Activated naive CD8-positive, alpha-beta T cell treated with anti-CD3 and anti-CD28 coated beads, Interleukin-2, amount 50 U/mL, for 24 hours (primary cell): ENCODE data around the gene PACSIN1.

Source experiments
- ATAC-seq: fragments of 150-1000 bp; cut with Tn5 transposase; one replicate; pipeline ENCODE4 v1.10.0; 2021
- DNase-seq: peaks from one replicate; pipeline ENCODE4 v3.0.0; 2021
- H3K27ac Mint-ChIP-seq: one replicate; pipeline ENCODE4 v1.8.0; 2021; ENCODE audit warnings: mild to moderate bottlenecking, mixed read lengths
- H3K27me3 Mint-ChIP-seq: one replicate; pipeline ENCODE4 v1.8.0; 2021; ENCODE audit warnings: mixed read lengths
- H3K36me3 Mint-ChIP-seq: one replicate; pipeline ENCODE4 v1.8.0; 2021; ENCODE audit warnings: low read depth, mixed read lengths
- H3K4me1 Mint-ChIP-seq: one replicate; pipeline ENCODE4 v1.8.0; 2021; ENCODE audit warnings: mixed read lengths
- H3K4me3 Mint-ChIP-seq: one replicate; pipeline ENCODE4 v1.8.0; 2021; ENCODE audit warnings: mild to moderate bottlenecking, moderate library complexity, mixed read lengths
- H3K9me3 Mint-ChIP-seq: one replicate; pipeline ENCODE4 v1.8.0; 2021; ENCODE audit warnings: mixed read lengths

The PACSIN1 gene, protein sequence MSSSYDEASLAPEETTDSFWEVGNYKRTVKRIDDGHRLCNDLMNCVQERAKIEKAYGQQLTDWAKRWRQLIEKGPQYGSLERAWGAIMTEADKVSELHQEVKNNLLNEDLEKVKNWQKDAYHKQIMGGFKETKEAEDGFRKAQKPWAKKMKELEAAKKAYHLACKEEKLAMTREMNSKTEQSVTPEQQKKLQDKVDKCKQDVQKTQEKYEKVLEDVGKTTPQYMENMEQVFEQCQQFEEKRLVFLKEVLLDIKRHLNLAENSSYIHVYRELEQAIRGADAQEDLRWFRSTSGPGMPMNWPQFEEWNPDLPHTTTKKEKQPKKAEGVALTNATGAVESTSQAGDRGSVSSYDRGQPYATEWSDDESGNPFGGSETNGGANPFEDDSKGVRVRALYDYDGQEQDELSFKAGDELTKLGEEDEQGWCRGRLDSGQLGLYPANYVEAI

DNA sequence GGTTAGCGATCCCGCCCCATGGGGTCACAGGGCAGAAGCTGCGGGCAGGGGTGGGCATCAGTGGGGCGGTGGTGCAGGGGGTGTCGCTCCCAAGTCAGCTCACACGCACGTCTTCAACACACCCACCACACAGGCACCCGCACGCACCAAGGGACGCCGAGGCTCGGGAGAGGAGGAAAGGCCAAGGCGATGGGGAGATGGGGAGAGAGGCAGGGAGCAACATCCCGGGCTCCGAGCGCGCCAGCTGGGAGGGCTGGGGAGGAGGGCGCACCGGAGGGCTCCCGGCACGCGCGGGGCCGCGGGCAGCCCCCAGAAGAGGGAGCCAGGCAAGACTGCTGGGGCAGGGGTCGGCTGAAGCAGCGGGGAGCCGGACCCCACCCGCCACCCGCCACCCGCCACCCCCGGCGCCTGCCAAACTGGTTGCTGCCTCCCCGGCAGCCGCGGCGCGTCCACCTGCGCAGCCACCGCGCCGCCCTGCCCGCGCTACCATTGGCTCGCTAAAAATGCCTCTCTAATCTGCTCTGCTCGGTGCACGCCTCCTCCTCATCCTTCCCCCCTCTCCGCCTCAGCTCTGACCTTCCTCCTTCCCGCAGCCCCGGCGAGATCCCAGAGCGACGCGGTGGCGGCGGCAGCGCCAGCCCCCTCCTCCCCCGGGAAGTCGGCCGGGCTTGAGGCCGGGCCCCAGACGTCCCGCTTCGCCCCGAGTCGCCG, at the start of gene PACSIN1:
Gene PACSIN1, plus strand, starts transcription at position 546 of the 711 bp plus-strand sequence. CDS start 60,230 bp downstream, outside the sequence.
- Mint-ChIP-seq H3K36me3 (no peaks in the 10 kb centered on the region), H3K9me3 (no peaks in the 10 kb centered on the region), H3K27ac (no peak within 1 kb of the TSS), H3K4me1 (peaks cover 8% of the 10 kb centered on the region), H3K4me3 (peak within 1 kb of the TSS; percentile 54), H3K27me3 (peaks cover 20% of the 10 kb centered on the region)
- ATAC-seq (no peak), DNase-seq (peak; percentile 16)

DNA sequence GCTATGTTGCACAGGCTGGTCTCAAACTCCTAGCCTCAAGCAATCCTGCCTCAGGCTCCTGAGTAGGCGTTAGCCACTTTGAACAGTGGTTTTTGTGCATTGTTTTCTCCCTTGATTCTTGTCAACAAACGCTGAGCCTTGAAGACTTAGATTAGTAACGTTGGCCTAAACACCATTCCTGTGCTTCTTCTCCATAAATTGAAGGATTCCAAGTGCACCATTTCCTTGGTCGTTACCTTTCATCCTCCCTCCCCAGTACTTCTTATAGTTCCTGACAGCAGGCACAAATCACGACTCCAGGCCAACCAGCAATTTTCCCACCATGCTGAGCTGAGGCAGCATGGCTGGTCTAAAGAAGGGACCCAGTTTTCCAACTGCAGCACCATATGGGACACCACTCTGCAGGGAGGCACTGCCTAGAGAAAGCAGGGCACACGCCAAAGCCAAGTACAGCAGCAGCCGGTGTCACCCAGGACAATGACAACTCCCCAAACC, 49.0 kb upstream of the PACSIN1 start:
- Mint-ChIP-seq H3K36me3 (peaks cover 60% of the 10 kb centered on the region), H3K4me3 (no peak overlapping the region), H3K4me1 (peaks cover 31% of the 10 kb centered on the region), H3K27me3 (no peaks in the 10 kb centered on the region), H3K27ac (no peak overlapping the region), H3K9me3 (no peaks in the 10 kb centered on the region)
- ATAC-seq (no peak), DNase-seq (no peak)

- Mint-ChIP-seq H3K9me3 (no peaks in the 10 kb centered on the region), H3K27me3 (no peaks in the 10 kb centered on the region), H3K4me3 (no peak overlapping the region), H3K4me1 (peaks cover 39% of the 10 kb centered on the region), H3K27ac (peak overlapping the region; percentile 30), H3K36me3 (peaks cover 69% of the 10 kb centered on the region)
- ATAC-seq (no peak), DNase-seq (no peak)
These were observed 47.5 kb upstream of the PACSIN1 start for GRCh38 chr6:34418367-34418766.

GRCh38 chr6:34423254-34423653, 42.6 kb upstream of the PACSIN1 start:
- H3K4me3 Mint-ChIP-seq, result peak overlapping the region; percentile 96
- H3K36me3 Mint-ChIP-seq, result peaks cover 61% of the 10 kb centered on the region
- peaks cover 49% of the 10 kb centered on the region for H3K4me1 Mint-ChIP-seq
- no peaks in the 10 kb centered on the region for H3K27me3 Mint-ChIP-seq
- no peaks in the 10 kb centered on the region for H3K9me3 Mint-ChIP-seq
- H3K27ac Mint-ChIP-seq, result peak overlapping the region; percentile 100
- DNase-seq, result no peak
- no peak for ATAC-seq

- ATAC-seq, result no peak
- H3K9me3 Mint-ChIP-seq, result no peaks in the 10 kb centered on the region
- H3K4me1 Mint-ChIP-seq, result peaks cover 45% of the 10 kb centered on the region
- peaks cover 53% of the 10 kb centered on the region for H3K36me3 Mint-ChIP-seq
- H3K27ac Mint-ChIP-seq, result peak overlapping the region; percentile 100
- peak overlapping the region; percentile 96 for H3K4me3 Mint-ChIP-seq
- DNase-seq, result no peak
- no peaks in the 10 kb centered on the region for H3K27me3 Mint-ChIP-seq
These were observed 41.4 kb upstream of the PACSIN1 start for GRCh38 chr6:34424200-34425131.

DNA sequence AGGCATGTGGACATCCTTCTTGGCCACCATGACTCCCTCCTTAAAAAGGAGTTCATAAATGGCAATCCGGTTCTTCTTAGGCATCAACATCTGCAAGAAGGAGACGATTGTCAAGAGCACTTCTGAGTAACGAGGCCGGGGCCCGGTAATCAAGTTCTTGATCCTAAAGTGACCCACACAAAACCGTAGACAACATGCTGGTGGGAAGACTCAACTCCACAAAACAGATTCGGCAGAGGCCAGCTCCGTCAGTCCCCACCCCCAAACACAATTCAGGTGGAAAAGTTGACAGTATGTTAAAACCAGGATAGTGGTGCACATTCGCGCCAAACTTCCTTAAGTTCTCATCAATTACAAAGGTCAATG, 40.8 kb upstream of the PACSIN1 start:
- H3K4me1 Mint-ChIP-seq, result peaks cover 41% of the 10 kb centered on the region
- H3K4me3 Mint-ChIP-seq, result peak overlapping the region; percentile 96
- DNase-seq (no peak), ATAC-seq (no peak)
- peaks cover 49% of the 10 kb centered on the region for H3K36me3 Mint-ChIP-seq
- H3K27me3 Mint-ChIP-seq, result no peaks in the 10 kb centered on the region
- peak overlapping the region; percentile 100 for H3K27ac Mint-ChIP-seq
- no peaks in the 10 kb centered on the region for H3K9me3 Mint-ChIP-seq

DNA sequence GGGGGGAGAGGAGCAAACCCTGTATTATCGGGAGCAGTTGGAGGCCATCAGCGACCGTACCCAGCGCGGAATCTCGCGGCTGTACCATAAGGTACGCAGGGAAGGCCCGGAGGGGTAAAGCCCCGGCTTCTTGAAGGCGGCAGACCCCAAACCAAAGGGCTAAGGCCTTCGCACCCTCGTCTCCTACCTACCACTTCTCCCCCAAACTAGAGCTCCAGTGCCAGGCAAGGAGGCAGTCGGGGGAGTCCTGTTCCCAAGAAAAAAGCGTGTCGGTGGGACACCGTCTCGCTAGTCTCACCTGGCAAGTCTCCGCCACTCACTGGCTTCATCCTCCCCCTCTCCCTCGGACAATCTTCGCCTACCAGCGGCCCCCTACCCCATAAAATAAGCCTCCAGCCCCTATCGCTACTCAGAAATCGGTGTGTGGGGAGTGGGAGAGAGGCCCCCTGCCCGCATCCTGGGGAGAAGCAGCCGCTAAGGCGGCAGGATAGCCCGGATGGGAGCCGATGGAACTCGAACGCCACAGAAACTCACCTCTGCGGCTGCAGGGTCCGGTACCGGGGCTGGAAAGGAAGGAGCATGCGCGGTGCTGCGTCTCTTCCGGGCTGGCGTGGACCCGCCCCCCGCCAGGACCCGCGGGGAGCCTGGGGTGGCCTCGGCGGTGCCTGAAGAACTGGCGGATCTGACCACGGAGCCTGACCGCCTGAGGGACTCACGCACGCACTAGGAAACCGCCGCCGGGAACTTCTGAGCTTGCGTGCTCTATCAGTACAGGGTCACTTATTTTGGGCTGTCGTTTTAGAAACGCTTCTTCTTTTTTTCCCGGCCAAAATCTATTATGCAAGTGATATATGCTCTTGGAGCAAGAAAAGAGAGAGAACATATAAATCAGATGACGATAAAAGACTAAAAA, 40.1 kb upstream of the PACSIN1 start, which contains the start of gene RPS10:
Gene RPS10, minus strand, starts transcription at position 572 of the 913 bp plus-strand sequence. CDS start 848 bp downstream, outside the sequence.
- Mint-ChIP-seq H3K4me1 (peaks cover 36% of the 10 kb centered on the region), H3K4me3 (peak within 1 kb of the TSS; percentile 96), H3K9me3 (no peaks in the 10 kb centered on the region), H3K27me3 (no peaks in the 10 kb centered on the region), H3K27ac (peak within 1 kb of the TSS; percentile 100), H3K36me3 (peaks cover 43% of the 10 kb centered on the region)
- ATAC-seq, result peak; percentile 85
- DNase-seq, result peak; percentile 96

- Mint-ChIP-seq H3K9me3 (no peaks in the 10 kb centered on the region), H3K27me3 (no peaks in the 10 kb centered on the region), H3K4me3 (no peak overlapping the region), H3K27ac (no peak overlapping the region), H3K36me3 (no peaks in the 10 kb centered on the region), H3K4me1 (no peaks in the 10 kb centered on the region)
- no peak for DNase-seq
- ATAC-seq, result no peak
These were observed 30.0 kb upstream of the PACSIN1 start for GRCh38 chr6:34435916-34436315.

GRCh38 chr6:34436803-34437643, 28.9 kb upstream of the PACSIN1 start:
- no peaks in the 10 kb centered on the region for H3K27me3 Mint-ChIP-seq
- no peak overlapping the region for H3K4me3 Mint-ChIP-seq
- no peak for DNase-seq
- peaks cover 2% of the 10 kb centered on the region for H3K4me1 Mint-ChIP-seq
- H3K9me3 Mint-ChIP-seq, result no peaks in the 10 kb centered on the region
- no peak overlapping the region for H3K27ac Mint-ChIP-seq
- no peak for ATAC-seq
- H3K36me3 Mint-ChIP-seq, result no peaks in the 10 kb centered on the region

DNA sequence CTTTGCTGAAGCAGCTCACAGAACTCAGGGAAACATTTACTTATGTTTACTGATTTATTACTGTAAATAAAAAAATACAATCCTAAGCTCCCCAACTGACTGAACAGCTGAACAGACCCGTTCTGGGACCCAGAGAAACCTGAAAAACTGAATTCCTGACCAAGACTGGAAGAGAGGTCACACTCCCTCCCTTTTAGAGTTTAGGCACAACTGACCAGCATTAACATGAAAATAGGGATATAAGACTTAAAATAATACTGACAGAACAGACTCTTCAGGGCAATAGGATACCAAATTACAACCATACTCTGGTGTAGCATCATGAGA, 28.3 kb upstream of the PACSIN1 start:
- Mint-ChIP-seq H3K4me3 (no peak overlapping the region), H3K27ac (no peak overlapping the region), H3K9me3 (no peaks in the 10 kb centered on the region), H3K27me3 (no peaks in the 10 kb centered on the region), H3K36me3 (no peaks in the 10 kb centered on the region), H3K4me1 (peaks cover 2% of the 10 kb centered on the region)
- ATAC-seq (no peak), DNase-seq (no peak)

DNA sequence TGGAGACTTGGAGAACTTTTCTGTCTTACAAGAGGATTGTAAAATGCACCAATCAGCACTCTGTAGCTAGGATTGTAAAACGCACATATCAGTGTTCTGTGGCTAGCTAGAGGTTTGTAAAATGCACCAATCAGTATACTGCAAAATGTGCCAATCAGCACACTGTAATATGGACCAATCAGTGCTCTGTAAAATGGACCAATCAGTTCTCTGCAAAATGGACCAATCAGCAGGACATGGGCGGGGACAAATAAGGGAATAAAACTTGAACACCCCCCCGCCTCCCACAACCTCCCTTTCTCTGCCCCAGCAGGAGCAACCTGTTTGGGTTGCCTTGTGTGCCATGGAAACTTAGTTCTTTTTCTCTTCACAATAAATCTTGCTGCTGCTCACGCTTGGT, 27.2 kb upstream of the PACSIN1 start:
- no peak overlapping the region for H3K27ac Mint-ChIP-seq
- peaks cover 2% of the 10 kb centered on the region for H3K4me1 Mint-ChIP-seq
- H3K4me3 Mint-ChIP-seq, result no peak overlapping the region
- H3K36me3 Mint-ChIP-seq, result no peaks in the 10 kb centered on the region
- no peaks in the 10 kb centered on the region for H3K27me3 Mint-ChIP-seq
- DNase-seq, result no peak
- ATAC-seq, result no peak
- no peaks in the 10 kb centered on the region for H3K9me3 Mint-ChIP-seq

DNA sequence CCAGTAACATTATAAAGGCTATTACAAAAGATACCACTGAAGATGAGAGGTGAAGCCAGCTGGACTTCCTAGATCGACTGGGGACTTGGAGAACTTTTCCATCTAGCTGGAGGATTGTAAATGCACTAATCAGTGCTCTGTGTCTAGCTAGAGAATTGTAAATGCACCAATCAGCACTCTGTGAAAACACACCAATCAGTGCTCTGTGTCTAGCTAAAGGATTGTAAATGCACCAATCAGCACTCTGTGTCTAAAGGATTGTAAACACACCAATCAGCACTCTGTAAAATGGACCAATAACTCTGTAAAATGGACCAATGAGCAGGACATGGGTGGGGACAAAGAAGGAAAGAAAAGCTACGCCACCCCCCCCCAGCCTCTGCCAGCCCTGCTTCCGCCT, 26.4 kb upstream of the PACSIN1 start:
- H3K4me1 Mint-ChIP-seq, result peaks cover 2% of the 10 kb centered on the region
- no peaks in the 10 kb centered on the region for H3K9me3 Mint-ChIP-seq
- no peak overlapping the region for H3K27ac Mint-ChIP-seq
- ATAC-seq (no peak), DNase-seq (no peak)
- no peaks in the 10 kb centered on the region for H3K36me3 Mint-ChIP-seq
- no peak overlapping the region for H3K4me3 Mint-ChIP-seq
- H3K27me3 Mint-ChIP-seq, result no peaks in the 10 kb centered on the region

DNA sequence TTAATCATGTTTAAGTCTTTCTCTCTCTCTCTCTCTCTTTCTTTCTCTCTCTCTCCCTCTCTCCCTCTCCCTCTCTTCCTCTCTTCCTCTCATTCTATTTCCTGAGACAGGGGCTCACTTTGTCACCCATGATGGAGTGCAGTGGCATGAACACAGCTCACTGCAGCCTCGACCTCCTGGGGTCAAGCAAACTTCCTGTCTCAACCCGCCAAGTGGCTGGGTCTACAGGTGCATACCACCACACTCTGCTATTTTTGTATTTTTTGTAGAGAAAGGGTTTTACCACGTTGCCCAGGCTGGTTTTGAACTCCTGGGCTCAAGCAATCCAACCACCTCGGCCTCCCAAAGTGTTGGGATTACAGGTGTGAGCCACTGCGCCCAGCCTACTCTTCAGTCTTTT, 24.4 kb upstream of the PACSIN1 start:
- DNase-seq, result no peak
- no peaks in the 10 kb centered on the region for H3K27me3 Mint-ChIP-seq
- no peaks in the 10 kb centered on the region for H3K36me3 Mint-ChIP-seq
- H3K9me3 Mint-ChIP-seq, result no peaks in the 10 kb centered on the region
- H3K27ac Mint-ChIP-seq, result no peak overlapping the region
- ATAC-seq, result no peak
- peaks cover 2% of the 10 kb centered on the region for H3K4me1 Mint-ChIP-seq
- no peak overlapping the region for H3K4me3 Mint-ChIP-seq
